WTC11 (cell line): ENCODE measurements around the gene CIPC. TPM values are rescaled to one million over a fixed set of nuclear protein-coding genes. Genes with fewer than 3 reads are reported as not detected.

Source experiments
- ATAC-seq: fragments of 200-7000 bp; cut with Tn5 transposase; 2 replicates; pipeline ENCODE4 v1.10.0; 2021; ENCODE audit warnings: mild to moderate bottlenecking, moderate library complexity
- CTCF ChIA-PET: fragments of 300-600 bp; sonication (Branson Sonifier 250); formaldehyde crosslinking; loops from one replicate; lab custom pipeline; 2021; ENCODE audit warnings: antibody characterized with exemption; lab: Charles Lee
- POLR2A ChIA-PET: fragments of 350-600 bp; sonication (Branson Sonifier 250); formaldehyde crosslinking; loops from one replicate; lab custom pipeline; 2021; ENCODE audit warnings: antibody characterized with exemption; lab: Charles Lee
- DNase-seq: peaks from one replicate; pipeline ENCODE4 v3.0.0; 2021; ENCODE audit warnings: low spot score
- H3K27ac Mint-ChIP-seq: 2 replicates; pipeline ENCODE4 v1.8.0; 2021; ENCODE audit warnings: mixed read lengths
- H3K27me3 Mint-ChIP-seq: 2 replicates; pipeline ENCODE4 v1.8.0; 2021; ENCODE audit warnings: low read depth, mild to moderate bottlenecking, moderate library complexity, mixed read lengths
- H3K36me3 Mint-ChIP-seq: 2 replicates; pipeline ENCODE4 v1.8.0; 2021; ENCODE audit warnings: mixed read lengths
- H3K4me1 Mint-ChIP-seq: 2 replicates; pipeline ENCODE4 v1.8.0; 2022; ENCODE audit warnings: mixed read lengths
- H3K4me3 Mint-ChIP-seq: 2 replicates; pipeline ENCODE4 v1.8.0; 2021; ENCODE audit warnings: mild to moderate bottlenecking, moderate library complexity, mixed read lengths
- H3K9me3 Mint-ChIP-seq: 2 replicates; pipeline ENCODE4 v1.8.0; 2021; ENCODE audit warnings: mixed read lengths
- CREM ChIP-seq: sonication (generic); formaldehyde crosslinking; IDR thresholded peaks from 2 replicates; pipeline ENCODE4 v1.8.1; 2022; ENCODE audit warnings: mild to moderate bottlenecking, missing genetic modification reagents, moderate library complexity
- FOXJ3 ChIP-seq: sonication (generic); formaldehyde crosslinking; IDR thresholded peaks from 2 replicates; pipeline ENCODE4 v1.9.0; 2021; ENCODE audit warnings: missing genetic modification reagents, mild to moderate bottlenecking, borderline replicate concordance
- FOXK1 ChIP-seq: sonication (generic); formaldehyde crosslinking; IDR thresholded peaks from 2 replicates; pipeline ENCODE4 v1.8.0; 2022; ENCODE audit warnings: mild to moderate bottlenecking, moderate library complexity, missing genetic modification reagents
- FOXP1 ChIP-seq: sonication (generic); formaldehyde crosslinking; IDR thresholded peaks from 2 replicates; pipeline ENCODE4 v1.8.0; 2022; ENCODE audit warnings: missing genetic modification reagents, mild to moderate bottlenecking, moderate library complexity, borderline replicate concordance
- NFE2L1 ChIP-seq: sonication (generic); formaldehyde crosslinking; IDR thresholded peaks from 2 replicates; pipeline ENCODE4 v1.8.1; 2023; ENCODE audit warnings: missing genetic modification reagents
- NFYB ChIP-seq: sonication (generic); formaldehyde crosslinking; conservative IDR thresholded peaks from 2 replicates; pipeline ENCODE4 v1.8.0; 2022; ENCODE audit warnings: low read depth, missing genetic modification reagents
- SOX15 ChIP-seq: fragments of 250-450 bp; sonication (Bioruptor Pico); IDR thresholded peaks from 2 replicates; pipeline ENCODE4 v1.9.0; 2021; ENCODE audit warnings: mild to moderate bottlenecking
- SP1 ChIP-seq: sonication (generic); formaldehyde crosslinking; conservative IDR thresholded peaks from 2 replicates; pipeline ENCODE4 v1.8.1; 2022; ENCODE audit warnings: missing genetic modification reagents
- ZNF121 ChIP-seq: sonication (generic); formaldehyde crosslinking; IDR thresholded peaks from 2 replicates; pipeline ENCODE4 v1.8.0; 2023; ENCODE audit warnings: missing genetic modification reagents
- ZNF138 ChIP-seq: sonication (generic); formaldehyde crosslinking; conservative IDR thresholded peaks from 2 replicates; pipeline ENCODE4 v1.8.1; 2022; ENCODE audit warnings: mild to moderate bottlenecking, moderate library complexity, missing genetic modification reagents
- ZNF416 ChIP-seq: fragments of 250-450 bp; sonication (Bioruptor Pico); IDR thresholded peaks from 2 replicates; pipeline ENCODE4 v1.9.0; 2021; ENCODE audit warnings: mild to moderate bottlenecking, inconsistent platforms
- total RNA-seq: library from RNA; stranded (reverse); gene quantifications from 3 replicates; pipeline ENCODE4 v1.2.3, GENCODE V29; 2021
- TF ChIP-seq, protein P1 (sequence below): sonication (generic); formaldehyde crosslinking; IDR thresholded peaks from 2 replicates; pipeline ENCODE4 v1.8.0; 2022; ENCODE audit warnings: mild to moderate bottlenecking, missing genetic modification reagents
- TF ChIP-seq, protein P2 (sequence below): fragments of 250-450 bp; sonication (Bioruptor Pico); IDR thresholded peaks from 2 replicates; pipeline ENCODE4 v2.1.2; 2022; ENCODE audit warnings: mild to moderate bottlenecking, moderate library complexity
- TF ChIP-seq, protein P3 (sequence below): sonication (generic); formaldehyde crosslinking; IDR thresholded peaks from 2 replicates; pipeline ENCODE4 v1.8.1; 2022; ENCODE audit warnings: low read depth, missing genetic modification reagents, borderline replicate concordance
- TF ChIP-seq, protein P4 (sequence below): sonication (generic); formaldehyde crosslinking; IDR thresholded peaks from 2 replicates; pipeline ENCODE4 v1.8.0; 2022; ENCODE audit warnings: mild to moderate bottlenecking, missing genetic modification reagents
- TF ChIP-seq, protein P5 (sequence below): sonication (generic); formaldehyde crosslinking; IDR thresholded peaks from 2 replicates; pipeline ENCODE4 v1.8.0; 2023; ENCODE audit warnings: mild to moderate bottlenecking, missing genetic modification reagents
- TF ChIP-seq, protein P6 (sequence below): fragments of 250-450 bp; sonication (Bioruptor Pico); IDR thresholded peaks from 2 replicates; pipeline ENCODE4 v1.9.0; 2021; ENCODE audit warnings: mild to moderate bottlenecking, borderline replicate concordance
- TF ChIP-seq, protein P7 (sequence below): sonication (generic); formaldehyde crosslinking; conservative IDR thresholded peaks from 2 replicates; pipeline ENCODE4 v1.8.1; 2022; ENCODE audit warnings: mild to moderate bottlenecking, missing genetic modification reagents

Gene CIPC
- total RNA-seq, 1 experiment from 2014 or later: 25.4 TPM

DNA sequence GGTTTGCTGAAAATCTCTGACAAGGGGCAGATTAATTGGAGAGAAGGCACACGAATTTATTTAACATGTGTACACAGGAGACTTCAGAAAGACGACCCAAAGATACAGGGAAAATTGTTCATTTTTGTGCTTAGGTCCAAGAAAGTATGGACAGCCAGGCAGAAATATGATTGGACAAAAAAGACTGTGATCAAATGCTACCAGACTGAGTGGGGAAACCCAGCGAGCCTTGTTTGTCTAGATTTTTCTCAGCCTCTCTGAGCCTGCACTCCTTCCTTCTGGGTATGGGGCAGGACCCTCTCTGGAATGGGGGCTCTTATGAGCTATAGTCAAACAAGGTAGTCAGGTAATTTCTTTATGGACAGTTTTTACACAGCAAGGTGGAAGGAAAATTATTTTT lies 10.4 kb upstream of the CIPC start:
- Mint-ChIP-seq H3K27ac (peak overlapping the region; percentile 96), H3K4me1 (peaks cover 49% of the 10 kb centered on the region), H3K4me3 (peak overlapping the region; percentile 33), H3K9me3 (peaks cover 20% of the 10 kb centered on the region), H3K27me3 (no peaks in the 10 kb centered on the region; the same call in 1 of the 2 replicates), H3K36me3 (peaks cover 17% of the 10 kb centered on the region)
- ATAC-seq (no peak), DNase-seq (no peak)
- ChIA-PET CTCF (interaction anchor here (0.6 to 3.5 kb wide), 10 partner anchors 11 to 215 kb away, joined by 3 to 50 read pairs (median 10); partner anchors contain the start of gene CIPC), POLR2A (no interaction called here)
- TF ChIP-seq, protein P1, sequence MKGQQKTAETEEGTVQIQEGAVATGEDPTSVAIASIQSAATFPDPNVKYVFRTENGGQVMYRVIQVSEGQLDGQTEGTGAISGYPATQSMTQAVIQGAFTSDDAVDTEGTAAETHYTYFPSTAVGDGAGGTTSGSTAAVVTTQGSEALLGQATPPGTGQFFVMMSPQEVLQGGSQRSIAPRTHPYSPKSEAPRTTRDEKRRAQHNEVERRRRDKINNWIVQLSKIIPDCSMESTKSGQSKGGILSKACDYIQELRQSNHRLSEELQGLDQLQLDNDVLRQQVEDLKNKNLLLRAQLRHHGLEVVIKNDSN (CRISPR knock-in tag): no peak
- TF ChIP-seq NFYB (CRISPR knock-in tag): no peak
- no peak for TF ChIP-seq CREM (CRISPR knock-in tag)
- TF ChIP-seq SP1 (CRISPR knock-in tag): no peak
- TF ChIP-seq, protein P2, sequence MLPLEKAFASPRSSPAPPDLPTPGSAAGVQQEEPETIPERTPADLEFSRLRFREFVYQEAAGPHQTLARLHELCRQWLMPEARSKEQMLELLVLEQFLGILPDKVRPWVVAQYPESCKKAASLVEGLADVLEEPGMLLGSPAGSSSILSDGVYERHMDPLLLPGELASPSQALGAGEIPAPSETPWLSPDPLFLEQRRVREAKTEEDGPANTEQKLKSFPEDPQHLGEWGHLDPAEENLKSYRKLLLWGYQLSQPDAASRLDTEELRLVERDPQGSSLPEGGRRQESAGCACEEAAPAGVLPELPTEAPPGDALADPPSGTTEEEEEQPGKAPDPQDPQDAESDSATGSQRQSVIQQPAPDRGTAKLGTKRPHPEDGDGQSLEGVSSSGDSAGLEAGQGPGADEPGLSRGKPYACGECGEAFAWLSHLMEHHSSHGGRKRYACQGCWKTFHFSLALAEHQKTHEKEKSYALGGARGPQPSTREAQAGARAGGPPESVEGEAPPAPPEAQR (CRISPR knock-in tag): no peak
- TF ChIP-seq FOXJ3 (CRISPR knock-in tag): no peak
- TF ChIP-seq ZNF138: no peak
- no peak for TF ChIP-seq ZNF416
- no peak for TF ChIP-seq NFE2L1 (CRISPR knock-in tag)
- TF ChIP-seq FOXP1 (CRISPR knock-in tag): no peak
- no peak for TF ChIP-seq ZNF121

DNA sequence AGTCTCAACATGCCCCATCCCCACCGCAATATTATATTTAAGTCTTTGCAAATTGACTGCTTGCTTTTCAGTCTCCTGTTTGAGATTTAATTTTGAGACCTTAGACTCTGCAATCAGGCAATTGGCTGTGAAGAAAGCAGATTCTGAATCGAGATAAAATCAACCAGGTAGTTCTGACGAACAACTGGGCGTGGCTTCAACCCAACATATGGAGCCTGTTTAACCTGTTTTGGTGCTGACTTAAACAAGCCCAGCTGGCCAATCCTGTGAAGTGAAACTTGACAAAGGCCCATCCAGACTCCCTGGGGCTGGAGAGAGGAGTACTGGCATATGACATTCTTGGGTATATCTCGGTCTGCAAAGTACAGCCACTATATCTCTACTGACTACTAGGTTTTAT lies 9.8 kb upstream of the CIPC start:
- Mint-ChIP-seq H3K27me3 (no peaks in the 10 kb centered on the region; the same call in 1 of the 2 replicates), H3K36me3 (peaks cover 17% of the 10 kb centered on the region), H3K9me3 (peaks cover 20% of the 10 kb centered on the region), H3K4me1 (peaks cover 49% of the 10 kb centered on the region), H3K4me3 (peak overlapping the region; percentile 33), H3K27ac (peak overlapping the region; percentile 96)
- DNase-seq: peak; percentile 88
- TF ChIP-seq, protein P3, sequence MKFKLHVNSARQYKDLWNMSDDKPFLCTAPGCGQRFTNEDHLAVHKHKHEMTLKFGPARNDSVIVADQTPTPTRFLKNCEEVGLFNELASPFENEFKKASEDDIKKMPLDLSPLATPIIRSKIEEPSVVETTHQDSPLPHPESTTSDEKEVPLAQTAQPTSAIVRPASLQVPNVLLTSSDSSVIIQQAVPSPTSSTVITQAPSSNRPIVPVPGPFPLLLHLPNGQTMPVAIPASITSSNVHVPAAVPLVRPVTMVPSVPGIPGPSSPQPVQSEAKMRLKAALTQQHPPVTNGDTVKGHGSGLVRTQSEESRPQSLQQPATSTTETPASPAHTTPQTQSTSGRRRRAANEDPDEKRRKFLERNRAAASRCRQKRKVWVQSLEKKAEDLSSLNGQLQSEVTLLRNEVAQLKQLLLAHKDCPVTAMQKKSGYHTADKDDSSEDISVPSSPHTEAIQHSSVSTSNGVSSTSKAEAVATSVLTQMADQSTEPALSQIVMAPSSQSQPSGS (CRISPR knock-in tag): no peak
- TF ChIP-seq NFYB (CRISPR knock-in tag): no peak
- TF ChIP-seq FOXK1: 0 out of 2 replicates have a peak, but pooled peaks have one; percentile 53
- TF ChIP-seq, protein P4, sequence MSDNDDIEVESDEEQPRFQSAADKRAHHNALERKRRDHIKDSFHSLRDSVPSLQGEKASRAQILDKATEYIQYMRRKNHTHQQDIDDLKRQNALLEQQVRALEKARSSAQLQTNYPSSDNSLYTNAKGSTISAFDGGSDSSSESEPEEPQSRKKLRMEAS (CRISPR knock-in tag): peak; percentile 30; the same call in 1 of the 2 replicates
- peak; percentile 94 for ATAC-seq
- ChIA-PET CTCF (interaction anchor here (0.6 to 2.2 kb wide), 9 partner anchors 10 to 216 kb away, joined by 3 to 16 read pairs (median 4); partner anchors contain the start of gene CIPC), POLR2A (interaction anchor here (1.6 kb wide), 1 partner anchor 11 kb away, joined by 5 read pairs; no protein-coding TSS in a partner anchor)

DNA sequence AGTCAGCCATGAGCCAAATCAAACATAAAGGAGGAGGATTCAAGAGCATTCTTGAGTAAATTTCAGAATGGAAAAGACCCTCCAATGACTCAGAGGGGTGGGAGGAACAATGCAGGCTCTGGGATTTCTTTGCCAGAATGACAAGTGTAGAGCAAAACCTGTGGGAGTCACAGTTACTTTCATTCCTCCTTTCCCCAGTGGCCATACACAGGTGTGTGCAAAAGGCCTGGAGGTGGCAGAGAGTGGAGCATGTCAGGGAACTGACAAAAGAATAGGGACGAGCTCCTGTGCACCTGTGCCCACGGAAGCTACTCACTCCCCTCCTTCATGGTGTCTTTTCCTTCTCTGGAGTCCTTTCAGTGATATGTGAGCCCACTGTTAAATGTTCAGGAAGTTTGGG lies 9.4 kb upstream of the CIPC start:
- Mint-ChIP-seq H3K4me3 (peak overlapping the region; percentile 33), H3K27ac (peak overlapping the region; percentile 96)

More for the DNA sequence above, 9.4 kb upstream of the CIPC start:
- no peaks in the 10 kb centered on the region; the same call in 1 of the 2 replicates for H3K27me3 Mint-ChIP-seq
- ChIA-PET POLR2A (interaction anchor here (1.6 kb wide), 1 partner anchor 12 kb away, joined by 5 read pairs; no protein-coding TSS in a partner anchor), CTCF (interaction anchor here (0.9 to 2.2 kb wide), 10 partner anchors 10 to 216 kb away, joined by 3 to 16 read pairs (median 4); partner anchors contain the start of gene CIPC)
- H3K4me1 Mint-ChIP-seq: peaks cover 49% of the 10 kb centered on the region
- DNase-seq (no peak), ATAC-seq (peak; percentile 14)
- H3K36me3 Mint-ChIP-seq: peaks cover 17% of the 10 kb centered on the region
- peaks cover 20% of the 10 kb centered on the region for H3K9me3 Mint-ChIP-seq
- TF ChIP-seq, protein P4 (CRISPR knock-in tag): 0 out of 2 replicates have a peak, but pooled peaks have one; percentile 6
- TF ChIP-seq, protein P5, sequence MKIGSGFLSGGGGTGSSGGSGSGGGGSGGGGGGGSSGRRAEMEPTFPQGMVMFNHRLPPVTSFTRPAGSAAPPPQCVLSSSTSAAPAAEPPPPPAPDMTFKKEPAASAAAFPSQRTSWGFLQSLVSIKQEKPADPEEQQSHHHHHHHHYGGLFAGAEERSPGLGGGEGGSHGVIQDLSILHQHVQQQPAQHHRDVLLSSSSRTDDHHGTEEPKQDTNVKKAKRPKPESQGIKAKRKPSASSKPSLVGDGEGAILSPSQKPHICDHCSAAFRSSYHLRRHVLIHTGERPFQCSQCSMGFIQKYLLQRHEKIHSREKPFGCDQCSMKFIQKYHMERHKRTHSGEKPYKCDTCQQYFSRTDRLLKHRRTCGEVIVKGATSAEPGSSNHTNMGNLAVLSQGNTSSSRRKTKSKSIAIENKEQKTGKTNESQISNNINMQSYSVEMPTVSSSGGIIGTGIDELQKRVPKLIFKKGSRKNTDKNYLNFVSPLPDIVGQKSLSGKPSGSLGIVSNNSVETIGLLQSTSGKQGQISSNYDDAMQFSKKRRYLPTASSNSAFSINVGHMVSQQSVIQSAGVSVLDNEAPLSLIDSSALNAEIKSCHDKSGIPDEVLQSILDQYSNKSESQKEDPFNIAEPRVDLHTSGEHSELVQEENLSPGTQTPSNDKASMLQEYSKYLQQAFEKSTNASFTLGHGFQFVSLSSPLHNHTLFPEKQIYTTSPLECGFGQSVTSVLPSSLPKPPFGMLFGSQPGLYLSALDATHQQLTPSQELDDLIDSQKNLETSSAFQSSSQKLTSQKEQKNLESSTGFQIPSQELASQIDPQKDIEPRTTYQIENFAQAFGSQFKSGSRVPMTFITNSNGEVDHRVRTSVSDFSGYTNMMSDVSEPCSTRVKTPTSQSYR (CRISPR knock-in tag): no peak
- TF ChIP-seq SOX15 (CRISPR knock-in tag): no peak
- TF ChIP-seq, protein P6, sequence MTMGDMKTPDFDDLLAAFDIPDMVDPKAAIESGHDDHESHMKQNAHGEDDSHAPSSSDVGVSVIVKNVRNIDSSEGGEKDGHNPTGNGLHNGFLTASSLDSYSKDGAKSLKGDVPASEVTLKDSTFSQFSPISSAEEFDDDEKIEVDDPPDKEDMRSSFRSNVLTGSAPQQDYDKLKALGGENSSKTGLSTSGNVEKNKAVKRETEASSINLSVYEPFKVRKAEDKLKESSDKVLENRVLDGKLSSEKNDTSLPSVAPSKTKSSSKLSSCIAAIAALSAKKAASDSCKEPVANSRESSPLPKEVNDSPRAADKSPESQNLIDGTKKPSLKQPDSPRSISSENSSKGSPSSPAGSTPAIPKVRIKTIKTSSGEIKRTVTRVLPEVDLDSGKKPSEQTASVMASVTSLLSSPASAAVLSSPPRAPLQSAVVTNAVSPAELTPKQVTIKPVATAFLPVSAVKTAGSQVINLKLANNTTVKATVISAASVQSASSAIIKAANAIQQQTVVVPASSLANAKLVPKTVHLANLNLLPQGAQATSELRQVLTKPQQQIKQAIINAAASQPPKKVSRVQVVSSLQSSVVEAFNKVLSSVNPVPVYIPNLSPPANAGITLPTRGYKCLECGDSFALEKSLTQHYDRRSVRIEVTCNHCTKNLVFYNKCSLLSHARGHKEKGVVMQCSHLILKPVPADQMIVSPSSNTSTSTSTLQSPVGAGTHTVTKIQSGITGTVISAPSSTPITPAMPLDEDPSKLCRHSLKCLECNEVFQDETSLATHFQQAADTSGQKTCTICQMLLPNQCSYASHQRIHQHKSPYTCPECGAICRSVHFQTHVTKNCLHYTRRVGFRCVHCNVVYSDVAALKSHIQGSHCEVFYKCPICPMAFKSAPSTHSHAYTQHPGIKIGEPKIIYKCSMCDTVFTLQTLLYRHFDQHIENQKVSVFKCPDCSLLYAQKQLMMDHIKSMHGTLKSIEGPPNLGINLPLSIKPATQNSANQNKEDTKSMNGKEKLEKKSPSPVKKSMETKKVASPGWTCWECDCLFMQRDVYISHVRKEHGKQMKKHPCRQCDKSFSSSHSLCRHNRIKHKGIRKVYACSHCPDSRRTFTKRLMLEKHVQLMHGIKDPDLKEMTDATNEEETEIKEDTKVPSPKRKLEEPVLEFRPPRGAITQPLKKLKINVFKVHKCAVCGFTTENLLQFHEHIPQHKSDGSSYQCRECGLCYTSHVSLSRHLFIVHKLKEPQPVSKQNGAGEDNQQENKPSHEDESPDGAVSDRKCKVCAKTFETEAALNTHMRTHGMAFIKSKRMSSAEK (CRISPR knock-in tag): no peak
- TF ChIP-seq, protein P7, sequence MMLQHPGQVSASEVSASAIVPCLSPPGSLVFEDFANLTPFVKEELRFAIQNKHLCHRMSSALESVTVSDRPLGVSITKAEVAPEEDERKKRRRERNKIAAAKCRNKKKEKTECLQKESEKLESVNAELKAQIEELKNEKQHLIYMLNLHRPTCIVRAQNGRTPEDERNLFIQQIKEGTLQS: no peak
